Heart right ventricle (tissue), 16 donors: ENCODE data around the gene R3HDM1. TPM values are rescaled to one million over a fixed set of nuclear protein-coding genes. Genes with fewer than 3 reads are reported as not detected.

Source experiments
- ATAC-seq, 8 donors: fragments of 200-7000 bp; cut with Tn5 transposase; one replicate each; pipeline ENCODE4 v1.9.1; 2020; ENCODE audit warnings: mild to moderate bottlenecking in 8 of 8, moderate library complexity in 8 of 8, moderate number of reproducible peaks in 1 of 8
- DNase-seq, 2 donors: peaks; one replicate each; pipeline ENCODE4 v3.0.0-alpha.2; 2020
- H3K27ac ChIP-seq, 10 donors: fragments of 200-600 bp; sonication (generic) in 2 of 10; one replicate each; pipeline versions ENCODE4 v1.5.0 to v1.8.0; 2020 to 2022; ENCODE audit warnings: mild to moderate bottlenecking in 3 of 10
- H3K27me3 ChIP-seq, 7 donors: fragments of 200-600 bp; one replicate each; pipeline ENCODE4 v1.8.0; 2021 to 2022; ENCODE audit warnings: mild to moderate bottlenecking in 2 of 7
- H3K36me3 ChIP-seq, 9 donors: fragments of 200-600 bp; sonication (generic) in 1 of 9; one replicate each; pipeline versions ENCODE4 v1.5.0 to v1.8.0; 2020 to 2022; ENCODE audit warnings: mild to moderate bottlenecking in 2 of 9
- H3K4me1 ChIP-seq, 9 donors: fragments of 200-600 bp; sonication (generic) in 1 of 9; one replicate each; pipeline versions ENCODE4 v1.5.0 to v1.8.0; 2020 to 2022; ENCODE audit warnings: mild to moderate bottlenecking in 4 of 9
- H3K4me3 ChIP-seq, 10 donors: fragments of 200-600 bp; sonication (generic) in 2 of 10; one replicate each; pipeline versions ENCODE4 v1.5.0 to v1.8.0; 2020 to 2022; ENCODE audit warnings: mild to moderate bottlenecking in 7 of 10, moderate library complexity in 2 of 10
- H3K9me3 ChIP-seq, 11 donors: fragments of 200-600 bp in 10 of 11; sonication (generic) in 2 of 11; one replicate each; pipeline versions ENCODE4 v1.5.0 to v1.8.0; 2013 to 2022; ENCODE audit warnings: mild to moderate bottlenecking in 2 of 11, control low read depth in 1 of 11, moderate library complexity in 1 of 11
- WGBS, 2 donors: extraction: QIAGEN DNeasy Blood & Tissue Kit; methylation state at CpG; one replicate each; pipeline ENCODE4 v1.1.7; 2013; ENCODE audit warnings: inconsistent platforms in 1 of 2; 5-methylcytosine and 5-hydroxymethylcytosine counted together
- intact Hi-C, 10 donors: fragments of 100-400 bp; cut with DNase I; formaldehyde crosslinking; loops; one replicate each; pipeline versions ENCODE4 v1.11.1 to v1.14.2; 2022
- polyA plus RNA-seq, 2 donors: library from polyadenylated mRNA; stranded (reverse); fragments of 200-250 nt; gene quantifications; one replicate each; pipeline ENCODE4 v1.2.3, GENCODE V29; 2013
- total RNA-seq, 10 donors: library from RNA; stranded (reverse); fragmentation: NEBNext Ultra II Directional in 3 of 10; extraction: Animal tissue kit (Norgen Biotek cat#: 25700) in 3 of 10; gene quantifications; one replicate each; pipeline versions ENCODE4 v1.2.1 to v1.2.4, GENCODE V29; 2021 to 2023
- TF ChIP-seq, protein P1 (sequence below), 9 donors: fragments of 200-600 bp; sonication (generic) in 2 of 9; IDR thresholded peaks; one replicate each; pipeline versions ENCODE4 v1.5.0 to v1.8.0; 2021 to 2022; ENCODE audit warnings: antibody characterized with exemption in 9 of 9, mild to moderate bottlenecking in 5 of 9, moderate library complexity in 1 of 9
- donor health status: Arrhythmogenic right ventricular cardiomyopathy.
- donor health status: ischemic (EF 13 %, LVEDD 7.1; RV severe dilation, severe dysfunction).
- donor health status: healthy with polysubstance abuse.
- donor health status: DM: no; HTN: yes; CAD: no.
- donor health status: DM: no; HTN: no; CAD: no.
- donor health status: ischemic (EF 25% LVEDD 6.9; RV normal size, moderate dysfunction).
- donor health status: ischemic (EF 25% LVEDD 5.7; RV mildly dilated, moderate dysfunction).
- donor health status: healthy.
- donor health status: DM: yes; HTN: yes; CAD: no.
- donor health status: Ischemic cardiomyopathy.
- donor health status: ischemic (EF 35%, LVEDD 5.7; RV mildly dilated, moderate dysfunction).
- donor health status: nonischemic (EF 11% LVEDD 7.7; RV severe dilation, severe dysfunction).
- donor health status: DM: yes; HTN: yes; CAD: no.
- donor health status: PGD.
- donor health status: ischemic (EF 29% LVEDD 5.4; RV normal size, mild dysfunction).
- donor health status: nonischemic (EF 23%, LVEDD 6.1; RV moderate dilation, normal function).

The R3HDM1 gene
- total and polyA plus RNA-seq, 12 donors = 6.1 to 22.2 (median 17.5) TPM

- no peak overlapping the region for H3K4me3 ChIP-seq
- ATAC-seq (no peak), DNase-seq (no peak)
- TF ChIP-seq, protein P1, sequence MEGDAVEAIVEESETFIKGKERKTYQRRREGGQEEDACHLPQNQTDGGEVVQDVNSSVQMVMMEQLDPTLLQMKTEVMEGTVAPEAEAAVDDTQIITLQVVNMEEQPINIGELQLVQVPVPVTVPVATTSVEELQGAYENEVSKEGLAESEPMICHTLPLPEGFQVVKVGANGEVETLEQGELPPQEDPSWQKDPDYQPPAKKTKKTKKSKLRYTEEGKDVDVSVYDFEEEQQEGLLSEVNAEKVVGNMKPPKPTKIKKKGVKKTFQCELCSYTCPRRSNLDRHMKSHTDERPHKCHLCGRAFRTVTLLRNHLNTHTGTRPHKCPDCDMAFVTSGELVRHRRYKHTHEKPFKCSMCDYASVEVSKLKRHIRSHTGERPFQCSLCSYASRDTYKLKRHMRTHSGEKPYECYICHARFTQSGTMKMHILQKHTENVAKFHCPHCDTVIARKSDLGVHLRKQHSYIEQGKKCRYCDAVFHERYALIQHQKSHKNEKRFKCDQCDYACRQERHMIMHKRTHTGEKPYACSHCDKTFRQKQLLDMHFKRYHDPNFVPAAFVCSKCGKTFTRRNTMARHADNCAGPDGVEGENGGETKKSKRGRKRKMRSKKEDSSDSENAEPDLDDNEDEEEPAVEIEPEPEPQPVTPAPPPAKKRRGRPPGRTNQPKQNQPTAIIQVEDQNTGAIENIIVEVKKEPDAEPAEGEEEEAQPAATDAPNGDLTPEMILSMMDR (IDR thresholded peaks at IDR 0.05) = no peak
- 82 to 86% methylated on average over 3 of the region's 3 CpGs for WGBS, 2 donors
- no peaks in the 10 kb centered on the region for H3K27me3 ChIP-seq
- peak overlapping the region in 1 of 10 donors; percentile 29 for H3K27ac ChIP-seq
- H3K9me3 ChIP-seq = no peaks in the 10 kb centered on the region
- intact Hi-C loops = no loop called here
- H3K36me3 ChIP-seq = peaks cover 0 to 74% (median 19%) of the 10 kb centered on the region in 9 donors
- peaks cover 0 to 6% (median 0%) of the 10 kb centered on the region in 9 donors for H3K4me1 ChIP-seq
Measured at GRCh38 chr2:135676031-135676430, 144.7 kb downstream of the R3HDM1 start.

GRCh38 chr2:135679125-135679524, 147.8 kb downstream of the R3HDM1 start:
- WGBS, 2 donors = 94 to 98% methylated on average over 2 of the region's 2 CpGs

DNA sequence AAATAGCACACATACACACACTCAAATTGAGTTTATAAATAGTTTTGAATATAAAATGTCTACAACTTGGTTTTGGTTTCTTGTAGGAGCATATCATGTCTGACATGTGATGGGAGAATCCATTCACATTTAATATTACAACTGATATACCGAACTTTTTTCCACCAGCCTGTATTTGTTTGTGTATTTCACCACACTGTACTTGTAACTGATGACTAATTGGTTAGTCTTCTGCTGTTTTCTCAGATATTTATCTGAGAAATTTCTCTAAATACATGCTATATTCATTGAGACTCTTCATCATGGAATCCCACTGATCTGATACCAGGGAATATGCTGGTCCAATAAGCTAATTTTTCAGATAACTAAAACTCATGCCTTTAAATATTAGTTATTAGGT, 154.1 kb downstream of the R3HDM1 start:
- Histone ChIP-seq H3K27me3 (no peaks in the 10 kb centered on the region), H3K4me1 (no peaks in the 10 kb centered on the region), H3K36me3 (peaks cover 0 to 38% (median 7%) of the 10 kb centered on the region in 9 donors), H3K9me3 (no peaks in the 10 kb centered on the region), H3K27ac (no peak overlapping the region), H3K4me3 (no peak overlapping the region)
- intact Hi-C loops = no loop called here
- TF ChIP-seq, protein P1 (IDR thresholded peaks at IDR 0.05) = no peak
- 92 to 100% methylated on average over 1 of the region's 1 CpG for WGBS, 2 donors
- no peak for ATAC-seq
- DNase-seq = no peak

More at GRCh38 chr2:135679125-135679524, 147.8 kb downstream of the R3HDM1 start:
- no peak overlapping the region for H3K27ac ChIP-seq
- H3K36me3 ChIP-seq = peaks cover 0 to 68% (median 20%) of the 10 kb centered on the region in 9 donors
- intact Hi-C loops = no loop called here
- H3K4me1 ChIP-seq = peaks cover 0 to 6% (median 0%) of the 10 kb centered on the region in 9 donors
- ATAC-seq (no peak), DNase-seq (no peak)
- TF ChIP-seq, protein P1 (IDR thresholded peaks at IDR 0.05) = no peak
- H3K27me3 ChIP-seq = no peaks in the 10 kb centered on the region
- H3K9me3 ChIP-seq = no peaks in the 10 kb centered on the region
- H3K4me3 ChIP-seq = no peak overlapping the region

DNA sequence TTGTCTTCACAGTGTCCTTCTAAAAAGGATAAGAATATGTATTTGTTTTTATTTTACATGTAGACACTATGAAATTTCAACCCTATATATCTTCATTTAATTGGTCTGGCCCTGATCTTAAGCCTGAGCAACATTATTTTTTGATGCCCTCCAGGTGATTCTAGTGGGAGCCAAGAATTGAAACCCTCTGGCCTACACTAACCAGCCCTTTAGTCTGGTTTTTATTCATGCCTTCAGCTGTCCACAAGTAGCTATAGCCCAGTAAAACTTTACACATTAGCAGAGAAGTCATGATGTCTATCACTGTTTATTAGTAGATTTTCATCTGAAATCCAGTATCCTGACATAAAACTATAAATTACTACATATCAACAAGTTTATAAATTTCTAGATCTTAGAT, 157.7 kb downstream of the R3HDM1 start:
- intact Hi-C loops = no loop called here

More for the DNA sequence above, 157.7 kb downstream of the R3HDM1 start:
- H3K27ac ChIP-seq = no peak overlapping the region
- H3K9me3 ChIP-seq = no peaks in the 10 kb centered on the region
- H3K27me3 ChIP-seq = no peaks in the 10 kb centered on the region
- TF ChIP-seq, protein P1 (IDR thresholded peaks at IDR 0.05) = no peak
- no peak for ATAC-seq
- DNase-seq = no peak
- H3K36me3 ChIP-seq = peaks cover 0 to 24% (median 0%) of the 10 kb centered on the region in 9 donors
- H3K4me1 ChIP-seq = peaks cover 0 to under 1% (median 0%) of the 10 kb centered on the region in 9 donors
- H3K4me3 ChIP-seq = no peak overlapping the region
